ENCODE data around the gene KCNT1.

The KCNT1 gene

DNA sequence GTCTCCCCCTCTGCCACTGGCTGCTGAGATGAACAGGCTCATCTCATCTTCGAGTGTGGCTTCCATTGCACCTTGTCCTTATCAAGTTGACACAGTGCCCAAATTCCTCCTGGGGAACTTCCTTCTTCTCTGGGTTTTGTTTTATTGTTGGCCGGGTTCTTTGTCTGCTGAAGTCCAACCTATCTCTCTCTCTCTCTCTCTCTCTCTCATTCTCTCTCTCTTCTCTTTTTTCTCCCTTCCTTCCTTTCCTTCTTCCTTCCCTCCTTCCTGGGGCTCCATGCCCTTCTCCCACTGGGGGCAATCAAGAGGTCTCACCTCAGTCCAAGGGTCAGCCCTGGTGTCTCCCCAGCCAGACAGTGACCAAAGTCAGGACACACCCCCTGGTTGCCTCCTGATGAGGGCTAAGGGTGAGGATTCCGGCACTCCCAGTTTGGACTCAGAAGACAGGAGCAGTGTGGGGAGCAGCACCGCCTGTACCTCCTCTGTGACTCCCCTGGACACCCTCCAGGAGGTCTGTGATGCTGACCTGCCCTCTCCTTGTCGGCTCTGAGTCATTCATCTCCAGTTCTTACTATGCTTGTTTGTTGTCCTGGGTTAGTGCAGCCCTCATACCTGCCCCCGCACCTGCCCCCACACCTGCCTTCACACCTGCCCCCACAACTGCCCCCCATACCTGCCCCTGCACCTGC, 30.7 kb downstream of the KCNT1 start:
- Mint-ChIP-seq H3K4me3 (no peak overlapping the region), H3K27me3 (ENCODE audit: low read depth) (peaks cover 2% of the 10 kb centered on the region), H3K36me3 (ENCODE audit: low read depth) (no peaks in the 10 kb centered on the region), H3K4me1 (ENCODE audit: low read depth) (no peaks in the 10 kb centered on the region), H3K9me3 (peaks cover 8% of the 10 kb centered on the region), H3K27ac (no peak overlapping the region)
- no peak for DNase-seq (ENCODE audit: low spot score)

- Mint-ChIP-seq H3K27me3 (ENCODE audit: low read depth) (peaks cover 2% of the 10 kb centered on the region), H3K36me3 (ENCODE audit: low read depth) (no peaks in the 10 kb centered on the region), H3K27ac (no peak overlapping the region), H3K9me3 (peaks cover 8% of the 10 kb centered on the region), H3K4me1 (ENCODE audit: low read depth) (no peaks in the 10 kb centered on the region), H3K4me3 (no peak overlapping the region)
- DNase-seq (ENCODE audit: low spot score), result no peak
Observed at GRCh38 chr9:135734616-135735144, 32.7 kb downstream of the KCNT1 start.

- no peak overlapping the region for H3K27ac Mint-ChIP-seq
- H3K36me3 Mint-ChIP-seq (ENCODE audit: low read depth), result no peaks in the 10 kb centered on the region
- no peak for DNase-seq (ENCODE audit: low spot score)
- H3K27me3 Mint-ChIP-seq (ENCODE audit: low read depth), result peaks cover 2% of the 10 kb centered on the region
- H3K9me3 Mint-ChIP-seq, result peaks cover 3% of the 10 kb centered on the region
- no peaks in the 10 kb centered on the region for H3K4me1 Mint-ChIP-seq (ENCODE audit: low read depth)
- no peak overlapping the region for H3K4me3 Mint-ChIP-seq
Observed at GRCh38 chr9:135736272-135736978, 34.4 kb downstream of the KCNT1 start.

DNA sequence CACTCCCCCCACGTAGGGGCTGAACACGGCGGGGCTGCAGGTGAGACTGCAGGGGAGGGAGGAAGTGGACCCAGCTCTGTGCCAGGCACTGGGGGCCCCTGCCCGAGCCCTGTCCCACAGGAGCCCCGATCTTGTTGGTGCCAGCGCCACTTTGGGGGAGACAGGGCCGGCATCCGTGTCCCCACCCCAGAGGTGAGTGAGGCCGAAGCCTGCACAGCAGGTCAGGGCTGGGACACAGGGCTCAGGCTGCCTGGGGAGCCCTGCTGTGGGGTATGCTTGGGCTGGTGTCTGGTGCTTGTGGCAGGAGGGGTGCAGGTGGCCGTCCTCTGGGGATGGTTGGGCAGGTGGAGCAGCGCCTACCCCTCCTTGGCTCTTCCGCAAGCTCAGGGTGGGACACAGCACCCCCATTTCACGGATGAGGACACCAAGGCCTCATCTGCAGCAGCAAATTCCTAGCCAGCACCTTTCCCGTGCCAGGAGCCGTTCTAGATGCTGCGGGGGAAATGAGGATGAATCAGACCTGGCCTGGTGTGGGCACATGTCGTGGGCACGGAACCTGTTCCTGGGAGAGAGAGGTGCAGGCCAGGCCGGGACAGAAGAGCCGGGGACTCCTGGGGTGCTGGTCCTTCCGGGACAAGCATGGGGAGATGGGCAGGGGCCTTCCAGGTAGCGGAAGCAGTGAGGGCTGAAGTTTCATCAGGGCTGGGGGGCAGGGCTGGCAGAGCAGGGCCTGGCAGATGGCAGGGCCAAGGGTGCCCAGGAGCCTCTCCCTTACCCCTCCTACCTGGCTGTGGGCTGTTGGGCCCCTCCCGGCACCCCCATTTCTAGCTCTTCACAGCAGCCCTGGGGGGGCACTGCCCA, 35.2 kb downstream of the KCNT1 start:
- H3K9me3 Mint-ChIP-seq, result no peaks in the 10 kb centered on the region
- no peaks in the 10 kb centered on the region for H3K36me3 Mint-ChIP-seq (ENCODE audit: low read depth)
- no peak for DNase-seq (ENCODE audit: low spot score)
- H3K27me3 Mint-ChIP-seq (ENCODE audit: low read depth), result peaks cover 2% of the 10 kb centered on the region
- H3K4me3 Mint-ChIP-seq, result no peak overlapping the region
- H3K27ac Mint-ChIP-seq, result no peak overlapping the region
- H3K4me1 Mint-ChIP-seq (ENCODE audit: low read depth), result no peaks in the 10 kb centered on the region

- Mint-ChIP-seq H3K36me3 (ENCODE audit: low read depth) (no peaks in the 10 kb centered on the region), H3K27me3 (ENCODE audit: low read depth) (peaks cover 2% of the 10 kb centered on the region), H3K4me3 (no peak overlapping the region), H3K9me3 (no peaks in the 10 kb centered on the region), H3K27ac (no peak overlapping the region), H3K4me1 (ENCODE audit: low read depth) (no peaks in the 10 kb centered on the region)
- DNase-seq (ENCODE audit: low spot score), result no peak
Observed at GRCh38 chr9:135737840-135738521, 36.0 kb downstream of the KCNT1 start.

DNA sequence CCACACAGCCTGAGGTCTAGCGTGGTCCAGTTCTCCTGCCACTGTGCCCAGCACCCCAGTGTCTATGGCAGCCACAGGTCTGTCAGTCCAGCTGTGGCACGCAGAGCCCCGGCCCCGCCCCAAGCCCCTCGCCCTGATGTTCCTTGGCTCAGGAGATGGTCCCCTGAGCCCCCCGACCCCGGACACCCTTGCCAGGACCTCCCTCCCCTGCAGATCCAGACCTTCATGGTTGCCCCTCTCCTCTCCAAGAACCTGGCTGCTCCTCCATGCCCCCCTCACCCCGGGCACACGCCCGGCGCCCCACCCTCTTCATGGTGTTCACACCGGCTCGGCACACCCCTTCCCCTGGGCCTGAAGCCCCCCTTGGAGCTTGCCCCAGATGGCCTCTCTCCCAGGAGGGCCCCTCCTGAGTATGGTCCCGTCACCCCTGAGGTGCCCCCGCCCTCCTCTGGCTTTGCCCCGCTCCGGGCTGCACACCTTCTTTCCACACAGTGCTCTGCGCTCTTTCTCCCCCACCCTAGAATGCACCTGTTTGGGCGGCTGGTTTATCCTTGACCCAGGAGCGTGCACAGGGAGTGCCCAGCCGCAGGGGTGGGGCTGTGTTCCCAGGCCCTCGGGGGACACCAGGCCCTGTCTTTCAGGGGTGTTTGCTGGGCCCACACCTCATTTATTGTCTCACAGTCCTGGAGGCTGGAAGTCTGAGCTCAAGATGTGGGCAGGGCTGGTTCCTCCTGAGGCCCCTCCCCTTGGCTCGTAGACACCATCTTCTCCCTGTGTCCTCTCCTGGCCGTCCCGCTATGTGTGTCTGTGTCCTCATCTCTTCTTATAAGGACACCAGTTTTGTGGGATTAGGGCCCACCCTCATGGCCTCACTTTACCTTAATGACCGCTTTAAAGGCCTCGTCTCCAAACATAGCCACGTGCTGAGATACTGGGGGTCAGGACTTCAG, 37.6 kb downstream of the KCNT1 start:
- H3K36me3 Mint-ChIP-seq (ENCODE audit: low read depth), result no peaks in the 10 kb centered on the region
- no peaks in the 10 kb centered on the region for H3K9me3 Mint-ChIP-seq
- no peaks in the 10 kb centered on the region for H3K4me1 Mint-ChIP-seq (ENCODE audit: low read depth)
- peaks cover 2% of the 10 kb centered on the region for H3K27me3 Mint-ChIP-seq (ENCODE audit: low read depth)
- no peak overlapping the region for H3K4me3 Mint-ChIP-seq
- no peak overlapping the region for H3K27ac Mint-ChIP-seq
- no peak for DNase-seq (ENCODE audit: low spot score)

DNA sequence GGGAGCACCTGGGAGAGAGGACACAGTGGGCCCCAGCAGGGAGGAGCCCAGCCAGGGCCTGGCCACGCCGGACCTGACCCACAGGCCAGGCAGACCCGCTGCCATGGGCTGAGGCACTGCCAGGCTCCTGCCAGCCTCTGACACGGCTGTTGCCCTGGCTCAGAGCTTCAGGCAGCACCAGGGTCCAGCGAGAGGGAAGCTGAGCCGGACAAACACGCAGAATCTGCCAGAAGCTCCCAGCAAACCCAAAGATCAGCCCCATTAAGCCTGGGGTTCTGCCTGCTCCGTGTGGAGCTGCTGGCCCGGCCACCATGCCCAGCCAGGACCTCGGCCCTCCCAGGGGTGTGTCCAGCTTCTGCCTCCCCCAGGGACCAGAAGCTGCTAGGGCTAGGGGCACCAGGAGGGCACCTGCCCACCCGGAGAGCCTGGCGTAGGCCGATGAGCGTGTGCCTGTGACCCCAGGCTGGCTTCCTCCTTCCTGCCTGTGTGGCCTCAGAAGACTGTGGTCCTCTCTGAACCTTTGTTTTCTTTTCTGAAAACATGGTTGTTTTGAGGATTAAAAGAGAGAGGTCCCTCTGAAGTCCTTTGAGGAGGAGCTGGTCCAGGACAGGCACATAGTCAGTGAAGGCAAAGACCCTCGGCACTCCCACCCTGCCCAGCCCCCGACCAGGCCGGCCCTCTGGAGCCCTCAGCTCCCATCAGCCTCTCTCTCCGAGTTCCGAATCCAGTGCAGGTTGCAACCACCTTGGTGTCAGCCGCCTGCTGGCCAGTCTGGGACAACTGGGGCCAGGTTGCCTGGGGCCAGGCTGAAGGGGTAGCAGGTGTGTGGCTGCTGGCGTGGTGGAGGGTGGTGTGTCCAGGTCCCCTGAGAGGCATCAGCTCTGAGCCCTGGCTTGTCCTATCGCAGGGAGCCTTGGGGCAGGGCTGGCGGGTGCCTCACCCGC, 39.6 kb downstream of the KCNT1 start:
- no peaks in the 10 kb centered on the region for H3K9me3 Mint-ChIP-seq
- no peak overlapping the region for H3K27ac Mint-ChIP-seq
- no peak for DNase-seq (ENCODE audit: low spot score)
- no peak overlapping the region for H3K4me3 Mint-ChIP-seq
- no peaks in the 10 kb centered on the region for H3K4me1 Mint-ChIP-seq (ENCODE audit: low read depth)
- no peaks in the 10 kb centered on the region for H3K36me3 Mint-ChIP-seq (ENCODE audit: low read depth)
- H3K27me3 Mint-ChIP-seq (ENCODE audit: low read depth), result peaks cover 2% of the 10 kb centered on the region

DNA sequence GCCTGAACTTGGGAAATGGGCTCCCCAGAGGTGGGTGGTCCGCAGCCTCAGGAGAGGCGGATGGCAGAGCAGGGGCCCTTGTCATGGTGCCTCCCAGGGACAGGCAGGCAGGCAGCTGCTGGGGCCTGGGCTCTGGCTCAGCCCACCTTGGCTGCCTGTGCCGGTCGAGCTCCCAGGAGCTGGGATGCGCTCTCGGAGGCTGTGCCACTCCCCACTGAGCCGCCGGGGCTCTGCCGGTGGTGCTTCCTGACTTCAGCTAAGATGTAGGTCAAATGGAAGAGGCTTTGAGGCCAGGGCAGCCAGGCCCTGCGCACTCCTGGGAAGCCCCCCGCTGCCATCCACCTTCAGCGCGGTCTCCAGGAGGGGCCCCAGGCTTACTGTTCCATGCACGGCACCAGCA, 41.0 kb downstream of the KCNT1 start:
- H3K36me3 Mint-ChIP-seq (ENCODE audit: low read depth), result no peaks in the 10 kb centered on the region
- no peak overlapping the region for H3K27ac Mint-ChIP-seq
- DNase-seq (ENCODE audit: low spot score), result no peak
- H3K9me3 Mint-ChIP-seq, result no peaks in the 10 kb centered on the region
- H3K27me3 Mint-ChIP-seq (ENCODE audit: low read depth), result no peaks in the 10 kb centered on the region
- no peaks in the 10 kb centered on the region for H3K4me1 Mint-ChIP-seq (ENCODE audit: low read depth)
- no peak overlapping the region for H3K4me3 Mint-ChIP-seq

GRCh38 chr9:135743546-135744332, 41.8 kb downstream of the KCNT1 start:
- Mint-ChIP-seq H3K4me1 (ENCODE audit: low read depth) (no peaks in the 10 kb centered on the region), H3K36me3 (ENCODE audit: low read depth) (no peaks in the 10 kb centered on the region), H3K27ac (no peak overlapping the region), H3K4me3 (no peak overlapping the region), H3K9me3 (no peaks in the 10 kb centered on the region), H3K27me3 (ENCODE audit: low read depth) (no peaks in the 10 kb centered on the region)
- DNase-seq (ENCODE audit: low spot score), result no peak

- Mint-ChIP-seq H3K27me3 (ENCODE audit: low read depth) (no peaks in the 10 kb centered on the region), H3K9me3 (no peaks in the 10 kb centered on the region), H3K4me1 (ENCODE audit: low read depth) (no peaks in the 10 kb centered on the region), H3K36me3 (ENCODE audit: low read depth) (no peaks in the 10 kb centered on the region), H3K4me3 (no peak overlapping the region), H3K27ac (no peak overlapping the region)
- no peak for DNase-seq (ENCODE audit: low spot score)
Observed at GRCh38 chr9:135744333-135745070, 42.5 kb downstream of the KCNT1 start.

GRCh38 chr9:135745189-135745588, 43.2 kb downstream of the KCNT1 start:
- H3K4me3 Mint-ChIP-seq, result no peak overlapping the region
- no peaks in the 10 kb centered on the region for H3K9me3 Mint-ChIP-seq
- no peaks in the 10 kb centered on the region for H3K36me3 Mint-ChIP-seq (ENCODE audit: low read depth)
- no peaks in the 10 kb centered on the region for H3K27me3 Mint-ChIP-seq (ENCODE audit: low read depth)
- no peaks in the 10 kb centered on the region for H3K4me1 Mint-ChIP-seq (ENCODE audit: low read depth)
- H3K27ac Mint-ChIP-seq, result no peak overlapping the region
- no peak for DNase-seq (ENCODE audit: low spot score)

Measured in T-helper 2 cell treated with Interferon-gamma antibody and Interleukin-4, amounts not matched to agents 5 μg/mL and 100 μg/mL, for 36 hours (primary cell).